GM18517 (cell line): ENCODE results near the gene CENPS.
"Not testable (repeated sequence)": the region's sequence is repeated elsewhere in the genome, so short reads cannot be mapped to it uniquely, and the experiment has no call there.

Experiments
- ATAC-seq: cut with Tn5 transposase; IDR thresholded peaks from one replicate; pipeline ENCODE4 v1.9.1; 2021; ENCODE audit warnings: mild to moderate bottlenecking, moderate library complexity; ENCODE audit not compliant: unreplicated experiment

Gene CENPS

DNA sequence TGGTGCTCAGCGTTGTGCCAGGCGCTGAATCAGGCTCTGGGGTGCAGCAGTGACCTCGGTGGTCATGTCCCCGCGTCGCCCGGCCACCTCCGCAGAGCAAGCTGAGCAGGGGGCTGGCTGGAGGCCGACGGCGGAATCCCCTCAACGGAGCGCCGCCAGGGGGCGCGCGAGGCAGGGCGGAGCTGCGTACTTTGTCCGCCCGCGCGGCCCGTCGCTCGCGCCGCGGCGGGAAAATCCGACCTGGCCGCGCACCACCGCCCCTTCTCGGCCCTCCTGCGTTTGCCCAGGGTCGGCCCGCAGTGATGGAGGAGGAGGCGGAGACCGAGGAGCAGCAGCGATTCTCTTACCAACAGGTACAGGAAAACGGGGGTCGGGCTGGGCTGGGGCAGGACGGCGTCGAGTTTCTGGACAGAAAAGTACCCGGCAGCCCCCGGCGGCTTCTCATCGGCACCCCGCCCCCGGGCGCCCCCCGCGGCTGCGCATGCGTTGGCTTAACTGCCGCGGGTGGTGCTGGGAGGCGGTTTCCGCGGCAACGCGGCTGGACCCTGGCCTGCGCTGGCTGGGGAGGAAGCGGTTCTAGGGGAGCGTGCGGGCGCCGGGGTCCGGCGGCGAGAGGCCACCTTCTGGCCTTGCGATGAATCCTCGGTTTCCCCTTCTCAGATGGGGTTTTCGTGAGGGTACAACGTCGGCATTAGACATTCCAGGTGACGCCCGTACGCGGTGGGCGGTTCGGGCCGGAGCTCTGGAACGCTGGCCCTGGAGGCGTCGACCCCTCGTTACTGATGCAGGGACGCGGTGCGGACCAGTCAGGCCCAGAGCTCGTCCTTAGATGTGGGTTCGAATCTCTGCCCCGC is at the start of gene CENPS:
CENPS (plus strand) TSS at position 218 of the 854 bp plus-strand sequence; CDS start at position 303, 85 bp downstream.
- peak; percentile 68 for ATAC-seq

DNA sequence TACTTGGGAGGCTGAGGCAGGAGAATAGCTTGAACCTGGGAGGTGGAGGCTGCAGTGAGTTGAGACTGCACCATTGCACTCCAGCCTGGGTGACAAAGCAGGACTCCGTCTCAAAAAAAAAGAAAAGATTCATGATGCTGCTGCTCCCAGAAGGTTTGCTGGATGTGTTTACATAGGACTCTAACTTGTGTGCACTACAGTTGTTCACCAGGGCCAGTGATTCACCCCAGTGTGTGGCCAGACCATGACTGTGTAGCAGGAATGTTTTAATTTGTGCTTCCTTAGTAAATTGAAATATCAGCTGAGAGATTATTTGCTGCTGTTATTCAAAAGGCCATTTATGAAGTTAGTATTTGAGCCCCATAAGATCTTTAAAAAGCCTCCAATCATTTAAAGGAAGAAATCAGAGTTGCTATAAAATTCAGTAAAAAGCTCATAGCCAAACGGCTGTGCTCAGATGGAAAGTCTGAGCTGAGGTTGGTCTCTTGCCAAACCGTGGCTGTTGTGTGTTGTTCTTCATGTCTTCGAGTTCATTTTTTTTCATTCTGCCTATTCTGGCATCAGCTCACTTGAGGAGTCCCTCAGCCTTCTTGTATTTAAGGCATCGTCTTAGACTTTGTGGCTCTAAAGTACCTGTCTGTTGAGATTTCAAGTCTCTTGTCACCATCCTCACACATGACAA is 49.5 kb upstream of the CENPS start:
- no peak for ATAC-seq

DNA sequence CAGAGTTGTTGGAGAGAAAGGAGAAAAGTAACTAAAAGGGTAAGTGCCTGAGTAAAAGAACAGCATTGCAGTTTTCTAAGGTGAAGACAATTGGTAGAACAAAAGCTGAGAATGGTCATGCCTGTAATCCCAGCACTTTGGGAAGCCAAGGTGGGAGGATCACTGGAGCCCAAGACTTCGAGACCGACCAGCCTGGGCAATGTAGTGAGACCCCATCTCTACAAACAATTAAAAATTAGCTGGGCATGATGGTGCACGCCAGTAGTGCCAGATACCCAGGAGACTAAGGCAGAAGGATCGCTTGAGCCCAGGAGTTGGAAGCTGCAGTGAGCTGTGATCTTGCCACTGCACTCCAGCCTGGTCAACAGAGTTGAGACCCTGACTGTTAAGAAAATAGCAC is 46.6 kb upstream of the CENPS start:
- no peak for ATAC-seq

DNA sequence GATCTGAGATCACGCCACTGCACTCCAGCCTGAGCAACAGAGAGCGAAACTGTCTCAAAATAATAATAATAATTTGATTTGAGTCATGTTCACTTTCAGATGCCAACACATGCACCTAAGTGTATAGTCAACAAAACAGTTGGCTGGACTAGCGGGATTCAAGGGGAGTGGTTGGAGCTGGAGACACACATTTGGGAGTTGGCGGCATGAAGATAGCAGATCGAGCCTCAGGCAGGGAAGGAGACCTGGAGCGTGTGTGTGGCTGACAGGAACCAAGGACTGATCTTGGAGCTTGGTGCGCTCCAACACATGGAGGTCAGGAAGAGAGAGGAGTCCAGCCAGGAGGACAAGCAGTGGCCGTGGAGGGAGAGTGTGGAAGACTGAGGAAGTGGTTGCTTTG is 46.0 kb upstream of the CENPS start:
- no peak for ATAC-seq

DNA sequence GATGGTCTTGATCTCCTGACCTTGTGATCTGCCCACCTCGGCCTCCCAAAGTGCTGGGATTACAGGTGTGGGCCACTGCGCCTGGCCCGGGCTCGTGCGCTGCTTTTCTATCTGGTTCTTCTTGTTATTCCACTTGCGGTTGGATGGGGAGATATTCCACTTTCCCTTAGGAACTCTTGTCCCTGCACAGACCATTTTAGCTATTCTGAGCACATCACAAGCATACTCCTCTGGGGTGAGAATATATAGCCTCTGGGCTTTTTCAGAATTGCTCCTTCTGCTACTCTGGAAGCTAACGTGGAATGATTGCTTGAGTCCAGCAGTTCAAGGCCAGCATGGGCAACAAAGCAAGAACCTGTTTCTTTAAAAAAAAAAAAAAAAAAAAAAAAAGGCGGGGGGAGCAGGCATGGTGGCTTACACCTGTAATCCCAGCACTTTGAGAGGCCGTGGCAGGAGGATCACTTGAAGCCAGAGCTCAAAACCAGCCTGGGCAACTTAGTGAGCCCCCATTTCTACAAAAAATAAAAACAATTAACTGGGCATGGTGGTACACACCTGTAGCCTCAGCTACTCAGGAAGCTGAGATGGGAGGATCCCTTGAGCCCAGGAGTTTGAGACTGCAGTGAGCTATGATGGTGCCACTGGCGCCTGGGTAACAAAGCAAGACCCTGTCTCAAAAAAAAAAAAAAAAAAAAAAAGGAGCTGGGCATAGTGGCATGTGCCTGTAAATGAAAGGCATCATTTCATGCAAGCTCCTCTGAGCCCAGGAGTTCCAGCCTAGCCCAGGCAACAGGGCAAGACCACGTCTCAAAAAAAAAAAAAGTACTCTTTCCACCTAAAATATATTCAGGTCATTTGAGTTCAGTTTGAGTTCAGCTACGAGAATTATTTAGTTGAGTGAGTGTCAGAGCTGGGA is 43.2 kb upstream of the CENPS start:
- ATAC-seq, result no peak

DNA sequence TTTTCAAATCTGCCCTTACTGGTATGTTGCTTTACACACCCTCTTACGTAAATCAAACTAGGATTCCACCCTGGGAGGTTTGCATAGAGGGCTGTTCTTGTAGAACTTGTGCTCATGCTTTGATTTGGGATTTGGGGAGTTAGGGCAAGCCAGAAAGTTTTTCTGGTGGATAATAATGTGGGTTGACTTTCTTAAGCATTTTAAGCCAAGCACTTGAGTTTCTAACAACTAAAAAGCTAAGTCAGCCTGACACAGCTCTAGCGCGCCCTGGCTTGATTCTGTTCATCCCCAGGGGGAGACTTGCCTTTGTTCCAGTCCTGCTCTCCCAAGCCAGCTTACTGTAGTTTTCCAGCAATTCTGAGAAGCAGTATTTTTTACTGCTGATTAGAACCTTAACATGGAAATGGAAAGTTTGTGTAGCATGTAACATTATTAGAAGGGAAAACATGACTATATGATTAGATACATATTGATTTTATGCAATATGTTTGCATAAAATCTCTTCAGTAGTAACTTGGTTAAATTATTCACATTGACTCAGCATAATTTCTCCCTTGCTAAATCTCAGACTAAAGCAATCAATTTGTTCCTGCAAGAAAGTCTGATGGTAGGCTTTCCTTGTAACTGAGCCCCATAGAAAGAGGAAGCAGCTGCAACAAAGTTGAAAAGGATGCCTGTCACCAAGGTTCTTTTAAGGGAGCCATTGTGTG is 42.4 kb upstream of the CENPS start:
- ATAC-seq, result no peak

DNA sequence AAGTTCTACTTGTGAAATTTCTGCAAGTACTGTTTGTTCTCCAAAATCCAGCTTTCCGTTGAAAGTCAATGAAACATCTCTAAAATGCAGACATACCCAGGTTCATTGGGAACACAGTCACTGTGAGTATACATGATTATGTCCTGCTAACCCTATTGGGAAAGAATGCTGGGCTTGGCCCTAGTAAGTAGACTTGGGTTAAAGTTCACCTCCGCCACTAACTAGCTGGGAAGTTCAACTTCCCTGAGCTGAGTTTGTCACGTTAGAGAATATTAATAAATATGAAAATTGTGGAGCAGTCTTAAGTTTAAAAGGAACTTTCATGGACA is 41.9 kb upstream of the CENPS start:
- ATAC-seq, result no peak

DNA sequence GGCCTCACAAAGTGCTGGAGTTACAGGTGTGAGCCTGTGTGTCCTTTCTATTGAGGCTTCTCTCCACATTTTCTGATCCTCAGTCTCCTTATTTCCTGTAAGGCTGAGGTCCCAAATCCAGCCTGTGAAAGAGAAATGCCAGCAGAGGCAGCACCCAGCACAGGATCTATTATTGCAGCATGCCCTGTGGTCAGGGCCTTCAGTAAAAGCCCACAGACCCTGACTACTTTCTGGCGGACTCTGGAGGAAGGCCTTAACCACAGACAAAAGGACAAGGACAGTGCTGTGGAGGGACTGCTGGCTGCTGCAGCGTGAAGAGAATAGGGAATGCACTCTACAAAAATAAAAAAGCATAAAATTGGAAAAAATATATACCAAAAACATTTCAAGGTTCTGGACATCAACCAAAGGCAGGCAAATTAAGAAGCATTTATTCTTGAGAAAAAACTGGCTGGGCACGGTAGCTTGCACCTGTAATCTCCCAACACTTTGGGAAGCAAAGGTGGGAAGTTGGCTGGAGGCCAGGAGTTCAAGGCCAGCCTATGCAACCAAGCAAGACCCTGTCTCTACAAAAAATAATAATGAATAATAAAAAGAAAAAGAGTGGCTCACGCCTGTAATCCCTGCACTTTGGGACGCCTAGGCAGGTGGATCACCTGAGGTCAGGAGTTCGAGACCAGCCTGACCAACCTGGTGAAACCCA is 40.8 kb upstream of the CENPS start:
- no peak for ATAC-seq

DNA sequence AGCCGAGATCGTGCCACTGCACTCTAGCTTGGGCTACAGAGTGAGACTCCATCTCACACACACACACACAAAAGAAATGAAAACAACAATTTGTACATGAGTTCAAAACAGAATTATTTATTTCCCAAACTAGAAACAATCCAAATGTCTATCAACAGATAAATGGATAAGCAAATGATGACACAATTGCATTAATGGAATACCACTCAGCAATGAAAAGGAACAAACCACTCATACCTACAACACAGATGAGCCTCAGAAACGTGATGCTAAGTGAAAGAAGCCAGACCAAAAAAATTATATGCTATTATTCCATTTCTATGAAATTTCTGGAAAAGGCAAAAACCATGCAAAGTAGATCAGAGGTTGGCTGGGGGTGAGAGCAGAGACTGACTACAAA is 33.4 kb upstream of the CENPS start:
- no peak for ATAC-seq

DNA sequence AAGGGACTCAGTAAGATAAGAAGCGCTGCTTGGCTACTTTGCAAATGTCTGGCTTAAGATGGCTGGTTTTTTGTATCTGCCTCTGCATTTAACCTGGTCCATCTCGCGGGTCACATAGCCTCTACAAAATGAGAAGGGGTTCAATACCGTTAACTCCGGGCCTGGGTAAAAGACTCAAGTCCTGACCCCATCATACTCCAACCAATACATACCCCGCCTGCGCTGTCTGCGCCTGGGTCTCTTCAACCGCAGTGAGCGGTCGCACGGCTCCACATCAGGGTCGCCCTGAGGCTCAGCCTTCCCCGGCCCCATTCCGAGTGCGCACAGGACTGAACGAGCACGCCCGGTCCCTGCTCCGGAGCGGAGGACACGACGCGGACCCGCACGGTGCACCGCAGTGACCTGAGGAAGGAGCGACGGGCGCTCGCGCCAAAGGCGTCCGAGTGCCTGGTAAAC is 31.9 kb upstream of the CENPS start:
- no peak for ATAC-seq

DNA sequence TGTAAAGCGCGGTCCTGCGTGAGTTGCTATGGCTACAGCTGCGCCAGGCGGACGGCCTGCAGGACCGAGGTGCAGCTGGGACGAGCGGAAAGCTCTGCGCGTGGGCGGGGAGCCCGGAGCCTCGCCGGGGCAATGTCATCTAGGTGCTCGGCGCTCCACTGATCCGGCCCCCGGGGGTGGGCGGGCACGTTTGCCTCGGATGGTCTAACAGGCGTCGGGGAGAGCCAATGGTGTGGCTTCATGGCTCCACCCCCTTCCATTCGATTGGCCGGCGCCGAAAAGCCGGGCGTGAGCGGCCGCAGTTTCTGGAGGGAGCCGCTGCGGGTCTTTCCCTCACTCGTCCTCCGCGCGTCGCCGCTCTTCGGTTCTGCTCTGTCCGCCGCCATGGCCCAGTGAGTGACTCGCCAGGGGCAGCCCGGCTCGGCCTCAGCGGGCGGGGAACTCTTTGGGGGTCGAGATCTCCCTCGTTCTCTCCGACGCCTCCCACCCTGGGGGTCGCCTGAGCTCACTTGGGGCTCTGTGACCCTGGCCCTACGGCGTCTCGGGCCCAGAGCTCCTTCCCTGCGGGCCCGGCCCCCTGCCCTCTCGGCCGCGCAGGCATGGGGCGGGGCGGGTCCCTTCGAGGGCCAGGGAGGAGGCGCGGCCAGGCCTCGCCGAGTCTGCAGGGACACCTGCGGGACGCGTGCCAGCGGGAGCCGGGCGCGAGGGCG is 31.3 kb upstream of the CENPS start, which contains the start of gene PGD:
PGD (plus strand) TSS at position 331 of the 710 bp plus-strand sequence; CDS start at position 385, 54 bp downstream.
- peak; percentile 93 for ATAC-seq

DNA sequence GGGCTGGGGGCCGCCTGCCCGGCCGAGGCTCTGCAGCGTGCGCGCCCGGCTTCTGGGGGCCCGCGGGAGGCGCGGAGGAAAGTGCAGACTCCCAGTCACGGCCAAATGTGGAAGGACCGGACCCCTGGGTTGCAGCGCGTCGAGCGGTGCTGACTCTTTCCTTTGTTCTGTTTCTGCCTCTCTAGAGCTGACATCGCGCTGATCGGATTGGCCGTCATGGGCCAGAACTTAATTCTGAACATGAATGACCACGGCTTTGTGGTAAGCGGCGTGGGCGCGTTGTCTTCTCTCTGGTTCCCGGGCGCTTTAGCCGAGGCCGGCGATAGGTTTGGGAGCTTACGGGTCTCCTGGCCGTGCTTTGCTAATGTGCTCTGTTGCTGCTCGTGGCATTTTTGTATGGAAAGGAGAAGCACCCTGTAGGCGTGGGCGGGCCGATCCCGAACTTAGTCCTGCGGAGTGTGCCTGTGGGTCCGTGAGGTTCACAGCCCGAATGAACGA is 30.7 kb upstream of the CENPS start:
- peak; percentile 8 for ATAC-seq

DNA sequence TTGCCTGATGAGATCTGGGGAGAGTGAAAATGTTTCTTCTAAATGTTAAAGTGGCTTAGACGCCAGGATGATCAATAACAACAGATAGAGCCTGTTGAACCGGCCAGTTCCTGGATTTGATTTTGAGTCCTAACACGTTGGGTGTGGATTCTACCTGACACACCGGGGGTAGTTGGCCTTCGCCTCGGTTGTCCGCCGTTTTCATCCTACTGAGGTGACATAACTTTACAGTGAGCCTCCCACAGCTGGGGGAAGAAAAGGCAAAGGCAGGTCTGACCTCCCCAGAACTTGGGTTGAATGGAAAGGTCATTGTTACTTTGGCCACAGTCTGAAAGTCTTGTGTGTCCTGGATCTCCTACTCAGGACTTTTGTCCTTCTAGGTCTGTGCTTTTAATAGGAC is 30.2 kb upstream of the CENPS start:
- no peak for ATAC-seq

DNA sequence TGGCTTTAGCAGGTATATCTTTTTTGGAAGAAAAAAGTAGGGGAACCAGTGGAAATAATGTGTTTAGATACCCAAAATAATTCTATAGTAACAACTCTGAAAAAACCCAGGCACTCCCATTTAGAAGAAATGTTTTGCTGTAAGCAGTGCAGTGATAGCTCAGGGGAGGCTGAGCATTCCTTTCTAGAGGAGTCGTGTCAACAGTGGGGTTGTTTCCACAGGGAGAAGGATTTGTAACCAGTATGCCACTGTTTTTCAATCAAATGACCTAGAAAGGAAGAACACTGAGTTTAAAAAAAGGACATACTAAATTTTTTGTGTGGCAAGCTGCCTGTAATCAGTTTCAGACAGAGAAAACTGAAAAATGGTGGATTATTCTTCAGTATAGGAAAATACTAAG is 29.0 kb upstream of the CENPS start:
- ATAC-seq, result no peak

DNA sequence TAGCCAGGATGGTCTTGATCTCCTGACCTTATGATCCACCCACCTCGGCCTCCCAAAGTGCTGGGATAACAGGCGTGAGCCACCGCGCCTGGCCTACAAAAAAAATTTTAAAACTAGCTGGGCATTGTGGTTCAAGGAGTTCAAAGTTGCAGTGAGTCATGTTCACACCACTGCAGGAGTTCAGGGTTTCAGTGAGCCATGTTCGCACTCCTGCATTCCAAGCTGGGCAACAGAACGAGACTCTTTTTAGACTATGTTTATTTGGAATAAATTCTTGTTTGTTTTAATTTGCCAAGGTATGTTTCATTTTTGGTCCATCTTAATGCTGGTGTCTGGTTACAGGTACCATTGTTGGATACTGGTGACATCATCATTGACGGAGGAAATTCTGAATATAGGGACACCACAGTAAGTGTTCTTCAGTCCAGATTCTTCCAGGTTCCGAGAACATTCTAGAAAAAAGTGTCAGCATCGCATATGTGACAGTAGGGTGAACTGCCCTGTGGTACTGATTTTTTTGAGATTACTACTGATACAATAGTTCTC is 27.4 kb upstream of the CENPS start:
- ATAC-seq, result no peak

DNA sequence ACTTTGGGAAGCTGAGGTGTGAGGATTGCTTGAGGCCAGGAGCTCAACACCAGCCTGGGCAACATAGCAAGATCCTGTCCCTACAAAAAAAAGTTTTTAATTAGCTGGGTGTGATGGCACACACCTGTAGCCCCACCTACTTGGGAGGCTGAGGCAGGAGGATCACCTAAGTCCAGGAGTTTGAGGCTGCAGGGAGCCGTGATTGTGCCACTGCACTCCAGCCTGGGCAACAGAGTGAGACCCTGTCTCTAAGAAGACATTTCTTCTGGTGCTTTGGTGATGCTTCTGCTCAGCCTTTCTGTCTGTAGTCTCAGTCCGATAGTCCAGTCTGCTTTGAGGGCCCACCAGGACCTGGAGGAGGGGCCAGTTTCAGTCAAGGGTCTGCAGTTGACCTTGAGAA is 23.0 kb upstream of the CENPS start:
- ATAC-seq, result no peak

DNA sequence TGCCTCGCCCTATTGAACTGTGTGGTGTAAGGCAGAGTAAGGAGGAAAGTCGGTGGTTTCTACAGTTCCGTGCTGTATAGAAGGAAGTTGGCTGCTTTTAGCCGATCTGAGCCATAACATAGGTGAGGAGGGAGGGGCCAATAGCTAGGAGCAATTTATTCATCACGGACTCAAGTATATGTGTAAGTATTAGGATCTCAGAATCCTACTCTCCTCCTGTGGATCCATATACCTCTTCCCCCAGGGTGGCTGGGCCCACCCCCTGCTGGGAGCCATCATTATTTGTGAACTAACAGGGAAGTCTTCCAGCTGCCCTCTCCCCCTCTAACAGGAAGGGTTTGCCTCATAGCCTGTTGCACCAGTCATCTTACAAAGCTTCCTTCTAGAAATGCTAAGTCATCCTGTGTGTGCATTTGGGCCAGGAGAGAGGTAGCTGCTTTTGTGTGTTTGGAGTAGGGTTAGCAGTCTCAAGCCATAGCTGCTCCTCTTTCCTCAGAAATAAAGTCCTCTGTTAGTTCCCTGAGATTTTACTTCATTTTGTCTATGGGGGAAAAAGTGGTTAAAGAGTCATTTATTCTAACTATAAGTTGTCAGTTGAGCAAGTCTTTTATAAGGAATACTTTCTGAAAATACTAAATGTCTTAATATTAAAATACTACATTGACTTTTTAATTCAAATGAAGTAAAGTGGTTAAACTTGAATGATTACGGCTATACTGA is 14.9 kb upstream of the CENPS start:
- ATAC-seq, result no peak

DNA sequence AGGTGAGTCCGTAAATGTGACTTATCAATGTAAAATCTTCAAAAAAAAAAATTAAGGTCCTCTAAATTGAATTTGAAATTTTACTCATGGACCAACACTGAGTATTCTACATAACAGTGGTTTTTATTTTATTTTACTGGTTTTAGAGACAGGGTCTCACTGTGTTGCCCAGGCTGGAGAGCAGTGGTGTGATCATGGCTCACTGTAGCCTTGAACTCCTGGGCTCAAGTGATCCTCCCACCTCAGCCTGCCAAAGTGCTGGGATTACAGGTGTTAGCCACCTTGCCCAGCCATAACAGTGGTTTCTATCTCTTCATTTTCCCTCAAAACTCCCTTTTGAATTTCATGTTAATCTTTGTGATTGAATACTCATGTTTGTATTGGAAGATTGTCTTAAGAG is 14.3 kb upstream of the CENPS start:
- not testable (repeated sequence) for ATAC-seq
